ENCODE data around the gene CTBP2. TPM values are rescaled to one million over a fixed set of nuclear protein-coding genes. Genes with fewer than 3 reads are reported as not detected.

CTBP2 gene
- polyA plus RNA-seq, 1 donor from 2014 or later: 0.50 TPM

DNA sequence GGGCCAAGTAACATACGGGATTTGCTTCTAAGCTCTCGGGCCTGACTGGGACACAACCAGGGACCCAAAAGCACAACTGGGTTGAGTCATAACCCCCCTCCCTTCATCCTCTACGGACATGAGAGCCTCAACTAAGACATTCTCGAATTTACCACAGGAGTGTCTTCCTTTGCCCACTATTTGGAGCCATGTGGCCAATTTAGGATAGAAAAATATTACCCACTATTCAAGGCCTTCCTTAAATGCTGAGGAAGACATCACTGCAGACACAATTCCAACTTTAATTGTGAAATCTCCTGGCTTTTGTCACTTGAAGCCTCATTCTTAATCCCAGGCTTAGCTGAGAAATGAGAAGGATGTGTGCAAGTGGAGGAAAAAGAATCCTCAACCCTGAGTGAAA is 11.8 kb downstream of the CTBP2 start:
- H3K9me3 Mint-ChIP-seq: peaks cover 0 to 6% (median 0%) of the 10 kb centered on the region in 3 donors

GRCh38 chr10:125147971-125148439 is 12.4 kb downstream of the CTBP2 start:
- Mint-ChIP-seq H3K4me1 (peaks cover 0 to 10% (median 9%) of the 10 kb centered on the region in 3 donors), H3K9me3 (peaks cover 0 to 6% (median 0%) of the 10 kb centered on the region in 3 donors), H3K4me3 (no peak overlapping the region), H3K27me3 (peaks cover 61% of the 10 kb centered on the region), H3K27ac (no peak overlapping the region), H3K36me3 (no peaks in the 10 kb centered on the region)

More for the DNA sequence above, 11.8 kb downstream of the CTBP2 start:
- no peak overlapping the region for H3K27ac Mint-ChIP-seq
- peaks cover 64% of the 10 kb centered on the region for H3K27me3 Mint-ChIP-seq
- no peak overlapping the region for H3K4me3 Mint-ChIP-seq
- H3K36me3 Mint-ChIP-seq: no peaks in the 10 kb centered on the region
- H3K4me1 Mint-ChIP-seq: peaks cover 0 to 10% (median 9%) of the 10 kb centered on the region in 3 donors

DNA sequence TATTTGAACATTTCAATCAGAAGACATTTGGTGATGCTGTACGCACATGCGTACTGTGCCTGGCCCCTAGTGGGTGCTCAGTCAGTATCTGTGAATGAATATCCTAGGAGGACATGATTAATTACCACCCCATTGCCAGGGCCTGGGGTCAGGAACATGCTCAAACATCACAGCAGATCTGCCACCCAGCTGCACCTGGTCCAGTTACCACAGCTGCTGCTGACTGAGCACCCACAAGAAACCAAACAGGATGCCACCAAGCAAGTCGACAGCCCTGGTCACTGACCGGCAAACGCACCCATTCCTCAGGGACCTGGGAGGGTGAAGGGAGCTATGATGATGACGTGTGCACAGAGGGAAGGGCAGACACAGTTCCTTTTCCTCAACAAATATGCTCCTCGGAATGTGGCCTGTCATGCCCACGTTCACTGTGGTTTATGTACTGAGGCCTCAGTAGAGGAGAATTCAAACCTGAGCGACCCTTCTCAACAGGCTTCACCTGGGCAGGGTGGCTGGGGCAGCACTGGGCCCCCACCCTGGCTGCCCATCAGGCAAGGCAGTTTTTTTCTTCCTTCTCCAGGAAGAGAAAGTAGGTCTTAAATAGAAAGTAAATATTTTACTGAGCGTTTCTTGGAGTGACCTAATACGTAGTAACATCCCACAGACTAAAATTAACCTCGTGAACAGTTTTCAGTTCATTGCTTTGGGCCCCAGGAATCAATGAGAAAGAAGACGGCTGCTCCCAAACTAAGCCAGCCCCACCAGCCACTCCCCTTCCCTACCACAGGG is 13.4 kb downstream of the CTBP2 start:
- peaks cover 0 to 10% (median 9%) of the 10 kb centered on the region in 3 donors for H3K4me1 Mint-ChIP-seq
- H3K36me3 Mint-ChIP-seq: no peaks in the 10 kb centered on the region
- peaks cover 0 to 6% (median 0%) of the 10 kb centered on the region in 3 donors for H3K9me3 Mint-ChIP-seq
- peaks cover 60% of the 10 kb centered on the region for H3K27me3 Mint-ChIP-seq
- no peak overlapping the region for H3K27ac Mint-ChIP-seq
- H3K4me3 Mint-ChIP-seq: peak overlapping the region in 1 of 4 donors; percentile 2

- peak overlapping the region in 1 of 4 donors; percentile 63 for H3K4me3 Mint-ChIP-seq
- peaks cover 59% of the 10 kb centered on the region for H3K27me3 Mint-ChIP-seq
- H3K4me1 Mint-ChIP-seq: peaks cover 0 to 10% (median 9%) of the 10 kb centered on the region in 3 donors
- H3K27ac Mint-ChIP-seq: no peak overlapping the region
- H3K36me3 Mint-ChIP-seq: no peaks in the 10 kb centered on the region
- peaks cover 0 to 6% (median 0%) of the 10 kb centered on the region in 3 donors for H3K9me3 Mint-ChIP-seq
These were observed 14.7 kb downstream of the CTBP2 start for GRCh38 chr10:125145636-125146035.

- H3K4me1 Mint-ChIP-seq: peaks cover 0 to 10% (median 9%) of the 10 kb centered on the region in 3 donors
- H3K9me3 Mint-ChIP-seq: peaks cover 0 to 3% (median 0%) of the 10 kb centered on the region in 3 donors
- H3K27ac Mint-ChIP-seq: no peak overlapping the region
- H3K36me3 Mint-ChIP-seq: no peaks in the 10 kb centered on the region
- peaks cover 59% of the 10 kb centered on the region for H3K27me3 Mint-ChIP-seq
- peak overlapping the region in 2 of 4 donors; percentile 47 to 63 for H3K4me3 Mint-ChIP-seq
These were observed 15.4 kb downstream of the CTBP2 start for GRCh38 chr10:125144693-125145623.

- Mint-ChIP-seq H3K4me3 (peak overlapping the region in 1 of 4 donors; percentile 13), H3K27ac (no peak overlapping the region)
These were observed 16.2 kb downstream of the CTBP2 start for GRCh38 chr10:125144206-125144605.

DNA sequence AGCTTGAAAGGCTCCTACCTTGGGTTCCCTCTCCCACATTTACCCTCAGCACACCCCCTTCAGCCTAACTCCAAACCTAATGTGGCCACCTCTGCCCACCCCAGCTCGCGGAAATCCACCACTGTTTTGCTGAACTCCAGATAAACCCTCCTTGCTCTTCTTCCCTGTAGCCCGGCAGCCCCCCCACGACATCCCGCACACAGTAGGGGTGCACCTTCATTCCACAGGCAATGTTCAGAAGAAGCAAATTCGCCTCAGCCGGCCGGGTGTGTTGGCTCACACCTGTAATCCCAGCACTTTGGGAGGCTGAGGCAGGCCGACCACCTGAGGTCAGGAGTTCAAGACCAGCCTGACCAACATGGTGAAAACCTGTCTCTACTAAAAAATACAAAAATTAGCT is 17.4 kb downstream of the CTBP2 start:
- Mint-ChIP-seq H3K27me3 (peaks cover 48% of the 10 kb centered on the region), H3K27ac (no peak overlapping the region), H3K4me1 (peaks cover 0 to 10% (median 9%) of the 10 kb centered on the region in 3 donors)

More at GRCh38 chr10:125144206-125144605, 16.2 kb downstream of the CTBP2 start:
- Mint-ChIP-seq H3K9me3 (peaks cover 0 to 3% (median 0%) of the 10 kb centered on the region in 3 donors), H3K4me1 (peaks cover 0 to 10% (median 9%) of the 10 kb centered on the region in 3 donors), H3K27me3 (peaks cover 54% of the 10 kb centered on the region), H3K36me3 (no peaks in the 10 kb centered on the region)

GRCh38 chr10:125141860-125142484 is 18.4 kb downstream of the CTBP2 start:
- Mint-ChIP-seq H3K27me3 (peaks cover 44% of the 10 kb centered on the region), H3K9me3 (peaks cover 0 to 3% (median 0%) of the 10 kb centered on the region in 3 donors), H3K4me3 (no peak overlapping the region), H3K4me1 (peaks cover 0 to 10% (median 8%) of the 10 kb centered on the region in 3 donors), H3K36me3 (no peaks in the 10 kb centered on the region), H3K27ac (no peak overlapping the region)

More for the DNA sequence above, 17.4 kb downstream of the CTBP2 start:
- H3K36me3 Mint-ChIP-seq: no peaks in the 10 kb centered on the region
- peaks cover 0 to 3% (median 0%) of the 10 kb centered on the region in 3 donors for H3K9me3 Mint-ChIP-seq
- H3K4me3 Mint-ChIP-seq: no peak overlapping the region

DNA sequence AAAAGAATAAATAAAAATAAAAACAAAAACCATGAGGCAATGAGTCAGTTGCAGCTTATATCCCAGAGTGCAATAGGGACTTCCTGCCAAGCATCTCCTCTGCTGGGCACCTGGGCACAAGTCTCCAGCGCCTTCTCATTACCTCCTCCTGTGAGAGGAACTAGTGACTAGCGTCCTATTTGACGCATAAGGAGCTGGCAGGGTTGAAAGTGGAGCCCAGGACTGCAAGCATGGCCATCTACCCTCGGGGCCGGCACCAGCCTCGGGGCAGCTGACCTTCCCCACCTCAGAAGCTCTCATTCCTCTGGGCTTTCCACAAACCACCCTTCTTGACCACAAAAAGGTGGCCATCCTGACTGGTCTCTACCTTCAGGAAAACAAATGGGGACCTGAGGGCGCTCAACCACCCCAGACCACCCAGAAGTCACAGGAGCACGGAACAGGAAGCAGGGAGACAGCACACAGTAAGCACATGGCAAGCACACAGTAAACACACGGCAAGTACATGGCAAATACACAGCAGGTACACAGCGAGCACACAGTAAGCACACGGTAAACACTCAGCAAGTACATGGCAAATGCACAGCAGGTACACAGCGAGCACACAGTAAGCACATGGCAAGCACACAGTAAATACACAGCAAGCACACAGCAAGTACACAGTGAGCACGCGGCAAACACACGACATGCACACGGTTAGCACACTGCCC is 19.1 kb downstream of the CTBP2 start:
- peaks cover 40% of the 10 kb centered on the region for H3K27me3 Mint-ChIP-seq
- H3K9me3 Mint-ChIP-seq: no peaks in the 10 kb centered on the region
- no peak overlapping the region for H3K4me3 Mint-ChIP-seq
- H3K4me1 Mint-ChIP-seq: peaks cover 0 to 10% (median 7%) of the 10 kb centered on the region in 3 donors
- no peak overlapping the region for H3K27ac Mint-ChIP-seq
- no peaks in the 10 kb centered on the region for H3K36me3 Mint-ChIP-seq

DNA sequence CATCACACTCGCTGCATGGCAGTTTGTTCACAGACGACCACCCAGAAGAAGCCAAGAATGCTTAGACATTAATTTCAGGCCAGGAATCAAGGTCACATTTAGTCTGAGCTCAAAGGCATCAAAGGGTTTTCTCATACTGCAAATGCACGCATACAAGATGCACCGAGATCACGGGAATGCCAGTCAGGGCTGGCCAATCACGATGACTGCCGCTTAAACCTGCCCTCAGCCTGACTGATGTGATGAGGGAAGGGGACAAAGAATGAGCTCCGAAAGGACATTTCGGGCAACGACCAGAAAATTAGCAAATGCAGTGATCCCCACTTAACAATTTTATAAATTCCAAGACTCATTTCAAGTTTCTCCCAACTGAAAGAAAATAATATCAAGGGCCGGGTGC is 20.2 kb downstream of the CTBP2 start:
- no peak overlapping the region for H3K27ac Mint-ChIP-seq

DNA sequence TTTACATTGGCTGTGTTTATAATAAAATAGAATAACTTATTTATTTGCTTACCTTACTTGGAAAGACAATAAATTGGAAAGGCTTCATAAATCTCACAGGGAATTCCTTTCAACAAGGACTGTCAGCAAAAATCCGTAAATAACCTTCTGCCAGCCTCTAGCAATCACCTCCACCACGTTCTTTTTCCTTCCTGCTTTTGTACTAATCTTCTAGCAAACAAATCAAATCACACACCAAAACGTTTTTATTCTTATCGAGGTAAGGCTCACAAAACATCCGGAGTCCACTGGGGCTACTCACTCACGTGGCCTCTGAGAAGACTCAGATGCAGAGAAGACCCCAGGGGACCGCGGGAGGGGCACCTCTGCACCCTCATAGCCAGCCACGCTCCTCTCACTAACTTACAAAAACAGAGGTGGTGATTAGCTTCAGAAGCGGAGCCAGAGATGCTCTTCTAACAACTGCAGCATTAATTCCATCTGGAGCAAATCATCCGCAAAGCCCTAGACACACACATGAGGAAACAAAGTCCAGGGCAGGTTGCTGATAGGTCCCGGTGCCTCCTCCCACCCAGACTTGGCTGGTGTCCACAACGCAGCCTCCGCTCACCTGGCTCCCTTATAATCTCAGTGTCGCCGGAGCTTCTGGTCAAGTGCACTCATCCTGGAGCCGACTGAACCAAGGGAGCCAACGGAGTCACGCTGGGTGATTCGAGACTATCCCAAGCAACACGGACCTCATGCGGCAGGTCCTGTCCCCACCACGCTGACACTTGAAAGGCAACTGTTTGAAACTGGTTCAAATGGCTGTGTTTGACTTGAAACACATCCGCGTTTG is 22.5 kb downstream of the CTBP2 start:
- no peaks in the 10 kb centered on the region for H3K36me3 Mint-ChIP-seq
- H3K4me1 Mint-ChIP-seq: no peaks in the 10 kb centered on the region
- H3K27ac Mint-ChIP-seq: no peak overlapping the region

More for the DNA sequence above, 20.2 kb downstream of the CTBP2 start:
- Mint-ChIP-seq H3K4me1 (peaks cover 0 to 10% (median 7%) of the 10 kb centered on the region in 3 donors), H3K4me3 (peak overlapping the region in 1 of 4 donors; percentile 33), H3K36me3 (no peaks in the 10 kb centered on the region), H3K9me3 (no peaks in the 10 kb centered on the region), H3K27me3 (peaks cover 35% of the 10 kb centered on the region)

GRCh38 chr10:125136087-125136486 is 24.3 kb downstream of the CTBP2 start:
- peaks cover 0 to 10% (median 0%) of the 10 kb centered on the region in 3 donors for H3K9me3 Mint-ChIP-seq

More for the DNA sequence above, 22.5 kb downstream of the CTBP2 start:
- H3K27me3 Mint-ChIP-seq: peaks cover 29% of the 10 kb centered on the region
- H3K9me3 Mint-ChIP-seq: peaks cover 0 to under 1% (median 0%) of the 10 kb centered on the region in 3 donors
- no peak overlapping the region for H3K4me3 Mint-ChIP-seq

DNA sequence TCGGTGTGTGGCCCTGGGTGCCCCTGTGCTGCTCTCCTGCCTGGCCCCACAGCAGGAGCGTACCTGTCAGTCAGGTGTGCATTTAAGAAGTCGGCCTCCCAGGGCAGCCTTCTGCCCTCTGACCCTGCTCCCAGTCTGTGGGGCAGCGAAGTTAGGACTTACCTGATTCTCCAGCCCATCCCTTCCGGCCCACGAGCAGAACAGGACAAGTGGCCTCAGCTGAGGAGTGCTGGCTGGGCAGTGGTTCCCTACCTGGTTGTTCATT is 24.7 kb downstream of the CTBP2 start:
- Mint-ChIP-seq H3K9me3 (peaks cover 0 to 11% (median 0%) of the 10 kb centered on the region in 3 donors), H3K27me3 (peaks cover 23% of the 10 kb centered on the region), H3K27ac (no peak overlapping the region), H3K36me3 (no peaks in the 10 kb centered on the region), H3K4me1 (no peaks in the 10 kb centered on the region), H3K4me3 (no peak overlapping the region)

More at GRCh38 chr10:125136087-125136486, 24.3 kb downstream of the CTBP2 start:
- no peak overlapping the region for H3K4me3 Mint-ChIP-seq
- H3K27me3 Mint-ChIP-seq: peaks cover 23% of the 10 kb centered on the region
- no peaks in the 10 kb centered on the region for H3K36me3 Mint-ChIP-seq
- H3K4me1 Mint-ChIP-seq: no peaks in the 10 kb centered on the region
- no peak overlapping the region for H3K27ac Mint-ChIP-seq
